ENCODE results near the gene AUTS2. TPM values are rescaled to one million over a fixed set of nuclear protein-coding genes. Genes with fewer than 3 reads are reported as not detected.

Gene AUTS2
- total RNA-seq, 6 experiments from 2014 or later = 10.4 to 32.0 (median 19.3) TPM

GRCh38 chr7:70416986-70417655 is 818.8 kb downstream of the AUTS2 start:
- Histone ChIP-seq H3K27me3 (no peaks in the 10 kb centered on the region), H3K9me3 (no peaks in the 10 kb centered on the region), H3K4me3 (no peak overlapping the region), H3K36me3 (no peaks in the 10 kb centered on the region), H3K27ac (no peak overlapping the region), H3K4me1 (no peaks in the 10 kb centered on the region)
- intact Hi-C loops (cut with DNase I) = no loop called here
- DNase-seq (no peak), ATAC-seq (no peak)
- TF ChIP-seq CTCF (IDR thresholded peaks at IDR 0.05) (peak in 1 of 4 donors; percentile 18), POLR2A (IDR thresholded peaks at IDR 0.05) (no peak)
- 20% methylated on average over 1 of the region's 16 CpGs for WGBS (ENCODE audit: insufficient coverage, low coverage, low lambda C conversion rate, missing lambda C conversion rate)

- no peak for TF ChIP-seq CTCF (IDR thresholded peaks at IDR 0.05)
- DNase-seq = no peak
- 90% methylated on average over 8 of the region's 8 CpGs for WGBS (ENCODE audit: insufficient coverage, low coverage, low lambda C conversion rate, missing lambda C conversion rate)
- ATAC-seq = no peak
- intact Hi-C loops (cut with DNase I) = no loop called here
- H3K27ac ChIP-seq = no peak overlapping the region
- H3K36me3 ChIP-seq = no peaks in the 10 kb centered on the region
- H3K27me3 ChIP-seq = no peaks in the 10 kb centered on the region
- H3K4me1 ChIP-seq = no peaks in the 10 kb centered on the region
- no peak overlapping the region for H3K4me3 ChIP-seq
- no peaks in the 10 kb centered on the region for H3K9me3 ChIP-seq
Measured at GRCh38 chr7:70419526-70420380, 821.5 kb downstream of the AUTS2 start.

- no peak overlapping the region for H3K27ac ChIP-seq
- H3K27me3 ChIP-seq = no peaks in the 10 kb centered on the region
- 69% methylated on average over 2 of the region's 2 CpGs for WGBS (ENCODE audit: insufficient coverage, low coverage, low lambda C conversion rate, missing lambda C conversion rate)
- no peaks in the 10 kb centered on the region for H3K4me1 ChIP-seq
- intact Hi-C loops (cut with DNase I) = no loop called here
- no peak for TF ChIP-seq CTCF (IDR thresholded peaks at IDR 0.05)
- no peak for TF ChIP-seq POLR2A (IDR thresholded peaks at IDR 0.05)
- DNase-seq = no peak
- H3K9me3 ChIP-seq = no peaks in the 10 kb centered on the region
- no peak overlapping the region for H3K4me3 ChIP-seq
- no peak for ATAC-seq
- H3K36me3 ChIP-seq = no peaks in the 10 kb centered on the region
Measured at GRCh38 chr7:70420381-70420662, 822.0 kb downstream of the AUTS2 start.

GRCh38 chr7:70421319-70421718 is 823.0 kb downstream of the AUTS2 start:
- ATAC-seq (no peak), DNase-seq (no peak)
- Histone ChIP-seq H3K4me1 (no peaks in the 10 kb centered on the region), H3K27me3 (no peaks in the 10 kb centered on the region), H3K4me3 (no peak overlapping the region), H3K27ac (no peak overlapping the region), H3K9me3 (no peaks in the 10 kb centered on the region), H3K36me3 (no peaks in the 10 kb centered on the region)
- intact Hi-C loops (cut with DNase I) = no loop called here
- TF ChIP-seq CTCF (IDR thresholded peaks at IDR 0.05) (no peak), POLR2A (IDR thresholded peaks at IDR 0.05) (no peak)
- WGBS (ENCODE audit: insufficient coverage, low coverage, low lambda C conversion rate, missing lambda C conversion rate) = 81% methylated on average over 2 of the region's 2 CpGs
